HG02678 (cell line): ENCODE data around the gene ZDHHC11.
"Not testable (repeated sequence)": the region's sequence is repeated elsewhere in the genome, so short reads cannot be mapped to it uniquely, and the experiment has no call there.

Experiments
- ATAC-seq: cut with Tn5 transposase; IDR thresholded peaks from one replicate; pipeline ENCODE4 v1.9.1; 2021; ENCODE audit warnings: mild to moderate bottlenecking, moderate library complexity; ENCODE audit not compliant: unreplicated experiment

Gene ZDHHC11

DNA sequence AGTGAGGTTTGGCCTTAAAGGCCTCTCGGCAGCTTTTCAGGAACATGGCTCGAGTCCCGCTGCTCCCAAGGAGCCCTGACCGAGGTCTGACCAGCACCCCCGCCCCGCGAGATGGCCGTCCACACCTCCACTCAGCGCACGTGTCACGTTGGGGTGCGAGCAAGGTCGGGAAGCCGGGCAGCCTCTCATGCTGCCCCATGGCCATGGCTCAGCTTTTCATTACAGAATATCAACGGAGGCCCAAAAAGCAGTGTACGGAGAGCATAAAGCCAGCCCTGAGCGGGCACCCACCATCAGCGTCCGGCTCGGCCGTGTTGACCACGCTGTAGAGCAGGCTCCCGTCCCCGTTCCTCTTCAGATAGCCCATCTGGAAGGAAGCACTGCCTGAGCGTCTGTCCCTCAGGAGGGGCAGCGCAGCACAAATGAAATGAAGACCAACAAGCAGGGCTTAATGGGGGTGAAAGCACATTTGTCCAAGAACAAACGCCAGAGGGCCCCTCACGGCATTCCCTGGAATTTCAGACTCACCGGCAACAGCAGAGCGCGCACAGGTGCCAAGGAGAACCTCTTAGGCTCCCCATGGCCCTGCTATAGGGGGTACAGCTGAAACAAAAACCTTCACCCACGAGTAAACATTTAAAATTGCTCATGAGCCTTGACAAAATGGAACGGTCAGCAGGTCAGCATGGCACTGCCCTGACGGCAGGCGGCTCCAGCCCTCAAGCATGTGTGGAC, 30.2 kb upstream of the ZDHHC11 start:
- ATAC-seq: no peak

DNA sequence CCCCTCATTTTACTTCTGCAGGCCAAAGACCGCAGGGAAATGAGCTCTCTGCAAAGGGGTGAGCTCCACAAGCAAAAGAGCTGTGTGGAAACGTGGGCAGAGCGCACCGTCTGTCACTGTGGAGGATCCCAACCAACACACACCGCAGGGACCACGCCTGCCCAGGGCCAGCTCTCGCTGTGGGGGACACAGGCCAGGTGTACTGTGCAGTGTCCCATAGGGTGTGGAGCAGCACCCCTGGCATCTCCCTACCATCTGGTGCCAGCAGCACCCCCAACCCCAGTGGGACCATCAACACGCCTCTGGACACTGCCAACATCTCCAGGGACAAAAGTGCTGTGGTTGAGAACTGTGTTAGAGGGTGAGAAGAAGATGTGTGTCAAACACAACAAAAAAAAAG, 27.9 kb upstream of the ZDHHC11 start:
- ATAC-seq: not testable (repeated sequence)

DNA sequence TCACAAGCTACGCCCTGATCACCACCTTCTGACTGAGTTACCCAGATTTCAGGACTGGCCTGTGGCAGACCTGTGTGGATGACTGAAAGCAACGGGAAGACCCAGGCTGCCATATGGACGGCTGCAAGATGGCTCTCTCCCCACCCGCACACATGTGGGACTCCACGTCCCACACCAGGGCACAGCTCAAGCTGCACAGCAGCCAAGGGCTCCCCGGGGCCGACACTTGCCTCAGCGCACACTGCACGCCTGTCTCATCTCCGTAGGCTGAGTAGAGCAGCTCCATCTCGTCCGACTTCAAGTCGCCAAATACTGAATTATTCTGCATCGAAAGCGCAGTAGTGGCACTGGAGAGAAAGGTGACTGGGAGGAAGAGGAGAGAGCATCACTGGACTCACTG, 27.3 kb upstream of the ZDHHC11 start:
- no peak for ATAC-seq

DNA sequence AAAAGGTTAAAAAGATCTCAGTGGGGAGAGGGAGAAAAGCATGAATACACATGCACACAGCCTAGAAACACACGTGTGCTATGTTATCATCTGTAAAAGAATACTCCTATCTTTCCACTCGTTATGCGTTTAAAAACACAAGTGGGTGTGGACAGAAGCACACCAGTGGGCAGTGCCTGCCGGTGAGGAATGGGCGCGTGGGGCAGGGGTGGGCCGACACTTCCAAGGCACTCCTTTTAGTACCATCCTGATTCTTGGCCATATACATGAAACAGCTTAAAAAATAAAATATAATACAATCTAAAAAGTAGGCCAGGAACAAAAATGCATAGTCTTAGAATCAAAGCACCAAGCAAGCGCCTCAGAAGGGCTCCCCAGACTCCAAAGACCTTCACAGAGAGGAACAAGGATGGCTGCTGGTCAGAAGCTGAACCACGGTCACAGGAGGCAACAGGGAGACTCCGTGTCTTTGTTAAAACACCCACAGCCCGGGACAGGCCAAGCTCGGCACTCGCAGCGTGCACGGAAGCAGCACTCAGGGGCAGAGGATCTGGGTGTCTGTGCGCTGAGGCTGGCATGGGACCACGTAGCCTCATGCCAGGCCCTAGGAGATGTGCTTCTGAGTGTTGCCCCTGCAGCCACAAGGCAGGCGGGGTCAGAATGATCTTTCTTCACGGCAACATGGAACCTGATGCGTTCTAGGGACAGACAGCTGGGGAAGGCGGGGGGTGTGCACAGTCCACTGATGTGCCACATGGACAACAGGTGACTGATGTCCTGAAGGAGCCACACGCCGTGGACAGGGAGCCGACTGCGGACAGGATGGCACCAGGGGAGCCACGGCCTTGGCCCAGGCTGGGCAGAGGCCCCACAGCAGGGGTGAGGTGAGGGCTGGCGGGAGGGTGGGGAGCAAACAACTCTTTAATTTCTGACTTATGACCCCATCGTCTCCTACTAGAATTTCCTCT, 25.9 kb upstream of the ZDHHC11 start:
- no peak for ATAC-seq

DNA sequence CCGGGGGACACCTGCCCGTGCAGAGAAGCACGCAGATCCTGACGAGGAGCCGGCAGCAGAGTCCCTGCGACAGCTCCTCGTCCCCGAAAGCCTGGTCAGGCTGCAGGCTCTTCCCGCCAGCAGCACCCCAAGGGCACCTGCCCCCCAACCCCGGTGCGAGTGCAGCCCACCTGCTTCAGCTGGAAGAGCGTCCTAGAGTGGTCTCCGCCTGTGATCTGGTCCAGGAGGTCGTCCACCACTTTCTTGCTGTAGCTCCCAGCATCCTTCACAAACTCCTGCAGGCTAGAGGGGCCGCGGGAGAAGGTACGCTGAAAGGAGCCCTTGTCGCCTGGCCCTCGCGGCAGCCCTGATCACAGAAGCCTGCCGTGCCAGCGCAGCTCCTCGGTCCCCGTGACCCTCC, 25.1 kb upstream of the ZDHHC11 start:
- ATAC-seq: no peak

DNA sequence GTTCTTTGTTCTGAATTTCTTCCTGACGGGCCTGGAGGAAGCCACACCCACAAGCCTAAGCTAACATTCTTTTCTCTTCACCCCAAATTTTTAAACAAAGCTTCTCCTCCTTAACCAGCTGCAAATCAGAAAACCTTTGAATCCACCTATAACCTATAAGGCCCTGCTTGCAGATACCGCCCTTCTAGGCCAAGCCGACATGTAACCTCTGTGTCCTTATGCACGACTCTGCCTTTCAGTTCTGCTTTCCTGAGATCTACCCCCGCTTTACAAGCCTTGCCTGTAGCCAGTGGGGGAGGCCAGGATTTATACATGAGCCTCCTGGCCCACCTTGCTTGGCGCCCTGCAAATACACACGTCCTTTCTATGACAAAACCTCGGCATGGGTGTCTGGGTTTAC, 22.5 kb upstream of the ZDHHC11 start:
- no peak for ATAC-seq

DNA sequence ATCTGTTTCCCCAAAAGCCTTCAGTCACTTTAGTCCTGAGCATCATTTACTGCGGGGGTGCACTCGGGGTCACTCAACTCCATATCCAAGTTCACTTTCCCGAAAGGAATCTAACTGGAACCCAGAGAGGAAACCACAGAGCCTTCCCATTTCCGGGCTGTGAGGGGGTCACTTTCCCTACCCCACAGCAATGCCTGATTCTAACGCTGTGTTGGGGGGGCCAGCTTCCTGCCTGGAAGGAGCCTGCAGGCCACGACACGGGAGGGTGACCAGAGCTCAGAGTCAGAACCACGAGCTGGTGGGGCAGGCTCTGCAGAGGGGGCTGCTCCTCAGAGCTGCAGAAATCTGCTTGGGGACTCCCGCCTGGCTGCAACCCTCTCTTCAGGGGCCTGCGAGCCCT, 21.5 kb upstream of the ZDHHC11 start:
- ATAC-seq: no peak

DNA sequence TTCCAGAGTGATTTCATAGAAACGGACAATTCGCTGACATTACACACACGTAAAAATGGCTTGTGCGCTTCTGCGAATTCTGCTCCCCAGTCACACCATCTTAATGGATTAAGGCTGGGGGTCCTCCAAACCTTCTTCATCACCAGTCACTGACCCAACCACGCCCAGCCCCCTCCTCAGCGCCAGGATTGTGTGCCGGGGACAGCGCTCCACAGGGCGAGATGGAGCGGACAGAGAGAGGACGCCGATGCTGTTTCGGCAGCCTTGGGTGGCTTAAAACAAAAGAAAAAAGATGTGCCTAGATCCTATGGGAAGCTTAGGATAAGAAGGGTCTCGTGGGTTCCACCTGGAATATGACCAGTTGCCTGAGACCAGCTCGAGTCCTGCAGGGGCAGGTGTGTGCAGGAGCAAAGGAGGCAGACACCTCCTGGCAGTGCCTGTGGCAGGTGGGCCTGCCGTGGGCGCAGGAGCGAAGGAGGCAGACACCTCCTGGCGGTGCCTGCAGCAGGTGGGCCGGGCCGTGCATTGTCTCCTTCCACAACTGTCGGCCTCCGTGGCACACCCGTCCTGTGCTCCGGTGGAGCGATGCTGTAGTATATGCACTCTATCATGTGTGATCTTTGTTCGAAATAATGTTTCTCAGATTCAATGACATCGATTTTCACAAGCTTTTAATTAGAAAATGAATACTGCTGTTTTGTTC, 21.0 kb upstream of the ZDHHC11 start:
- no peak for ATAC-seq

DNA sequence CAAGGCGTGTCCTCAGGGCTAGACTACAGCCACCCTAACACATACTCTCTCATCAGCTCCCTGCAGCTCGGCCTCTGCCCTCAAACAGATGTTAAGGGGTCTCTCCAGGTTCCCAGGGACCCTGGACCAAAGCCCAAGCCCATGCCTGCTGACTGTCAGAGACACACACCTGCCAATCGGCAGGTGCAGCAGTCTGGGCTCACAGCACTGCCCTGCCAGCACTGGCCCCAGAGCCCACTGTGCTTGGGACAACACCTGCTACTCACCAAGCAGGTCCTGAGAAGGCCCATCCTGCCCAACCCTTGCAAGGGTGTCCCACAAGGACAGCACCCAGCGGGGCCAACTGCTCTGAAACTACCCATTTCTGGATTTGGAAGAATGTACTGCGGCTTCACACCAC, 20.2 kb upstream of the ZDHHC11 start:
- ATAC-seq: no peak

DNA sequence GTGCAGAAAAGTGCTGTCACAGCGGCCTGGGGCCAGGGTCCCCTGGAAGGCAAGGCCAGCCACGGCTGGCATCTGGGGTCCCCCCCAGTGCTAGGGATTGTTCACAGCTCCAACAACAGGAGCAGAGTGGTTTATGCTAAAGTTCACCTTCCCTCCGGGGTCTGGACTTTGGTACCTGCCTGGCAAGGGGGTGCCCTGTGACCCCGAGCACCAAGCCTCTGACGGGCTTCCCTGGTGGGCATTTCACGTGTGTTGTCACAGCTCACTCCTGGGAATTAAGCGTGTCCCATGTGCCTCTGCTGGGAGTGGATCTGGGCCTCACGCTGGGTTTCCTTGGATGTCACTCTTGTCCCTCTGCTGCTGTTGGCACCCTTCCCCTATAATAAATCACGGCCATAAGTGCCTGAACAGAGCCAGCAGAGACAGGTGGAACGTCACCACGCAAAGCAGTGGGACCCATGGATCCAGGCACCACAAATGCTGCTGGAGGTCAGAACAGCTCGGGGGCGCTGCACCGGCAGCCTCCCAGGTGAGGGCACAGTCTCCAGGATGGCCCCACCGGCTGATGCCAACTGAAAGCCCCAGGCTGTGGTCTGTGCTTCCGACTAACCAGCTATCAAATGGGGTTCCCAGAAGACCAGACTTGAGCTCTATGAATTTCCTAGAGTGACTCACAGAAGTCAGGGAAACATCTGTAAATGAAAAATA, 17.8 kb upstream of the ZDHHC11 start:
- no peak for ATAC-seq

DNA sequence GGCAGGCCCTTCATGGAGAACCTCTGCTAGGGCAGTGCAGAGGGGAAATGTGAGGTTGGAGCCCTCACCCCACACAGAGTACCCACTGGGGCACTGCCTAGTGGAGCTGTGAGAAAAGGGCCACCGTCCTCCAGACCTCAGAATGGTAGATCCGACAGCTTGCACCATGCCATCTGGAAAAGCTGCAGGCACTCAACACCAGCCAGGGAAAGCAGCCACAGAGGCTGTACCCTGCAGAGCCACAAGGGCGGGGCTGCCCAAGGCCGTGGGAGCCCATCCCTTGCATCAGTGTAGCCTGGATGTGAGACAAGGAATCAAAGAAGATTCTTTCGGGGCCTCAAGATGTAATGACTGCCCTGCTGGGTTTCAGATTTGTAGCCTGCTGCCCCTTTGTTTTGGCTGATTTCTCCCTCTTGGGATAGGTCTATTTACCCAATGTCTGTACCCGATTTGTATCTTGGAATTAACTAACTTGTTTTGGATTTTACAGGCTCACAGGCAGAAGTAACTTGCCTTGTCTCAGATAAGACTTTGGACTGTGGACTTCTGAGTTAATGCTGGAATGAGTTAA, 16.6 kb upstream of the ZDHHC11 start:
- no peak for ATAC-seq

DNA sequence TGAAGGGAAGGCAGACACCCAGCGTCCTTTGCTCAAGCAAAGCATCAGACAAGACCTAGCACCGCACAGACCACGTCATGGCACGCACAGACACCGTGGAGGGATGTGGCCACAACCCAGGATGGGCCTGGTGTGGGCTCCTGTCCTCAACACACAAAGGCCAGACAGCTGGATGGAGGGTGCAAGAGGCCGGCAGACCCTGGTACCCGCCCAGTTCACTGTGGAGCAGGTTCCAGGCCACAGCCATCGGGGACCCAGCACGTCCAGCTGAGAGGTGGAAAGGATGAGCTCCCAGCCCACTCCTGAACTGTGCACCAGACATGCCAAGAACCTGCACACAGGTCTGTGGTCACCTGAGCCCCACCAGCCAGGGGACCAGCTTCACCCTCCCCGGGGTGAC, 15.0 kb upstream of the ZDHHC11 start:
- ATAC-seq: no peak

DNA sequence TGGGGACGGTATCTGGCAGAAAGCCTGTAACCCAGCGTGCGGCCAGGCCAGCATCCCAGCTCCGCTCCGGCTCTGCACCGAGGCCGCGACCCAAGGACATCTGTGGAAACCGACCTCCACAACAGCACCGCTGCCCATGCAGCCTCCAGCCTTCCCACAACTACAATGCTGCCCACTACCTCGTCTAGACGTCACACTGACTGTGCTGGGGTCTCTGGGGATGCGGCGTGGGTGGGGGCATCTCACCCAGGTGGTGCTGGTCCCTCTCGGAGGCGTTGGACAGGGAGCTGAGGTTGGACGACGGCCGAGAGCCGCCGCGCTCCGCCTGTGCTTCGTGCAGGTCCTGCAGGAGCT, 14.4 kb upstream of the ZDHHC11 start:
- no peak for ATAC-seq

DNA sequence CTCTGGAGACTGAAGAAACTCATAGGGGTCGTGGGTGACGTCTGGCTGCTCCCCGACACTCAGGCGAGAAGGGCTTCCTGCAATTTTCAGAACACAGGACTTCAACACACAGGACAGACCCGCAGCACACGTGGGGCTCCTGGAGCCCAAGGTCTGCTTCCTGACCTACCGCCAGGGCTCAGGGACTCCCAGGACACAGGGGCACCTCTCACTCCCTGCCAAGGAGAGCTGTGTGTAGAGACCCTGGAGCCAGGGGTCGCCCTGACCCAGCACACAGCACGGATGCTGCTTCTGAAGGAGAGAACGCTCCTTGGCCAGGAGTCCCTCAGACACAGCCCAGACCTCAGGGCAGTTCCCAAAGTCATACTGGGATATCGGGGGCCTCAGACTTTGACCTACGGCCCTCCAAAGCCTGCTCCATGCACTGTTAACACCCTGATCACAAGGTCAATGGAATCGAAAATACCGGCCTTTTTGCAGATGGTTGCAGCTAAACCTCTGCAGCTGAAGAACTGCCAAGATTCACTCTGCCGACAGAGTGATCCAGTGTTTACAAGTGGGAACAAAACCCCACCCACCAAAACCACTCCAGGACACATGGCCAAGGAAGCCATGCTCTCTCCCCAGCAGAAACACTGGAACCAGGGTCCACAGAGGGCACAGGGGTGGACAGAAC, 13.8 kb upstream of the ZDHHC11 start:
- no peak for ATAC-seq

DNA sequence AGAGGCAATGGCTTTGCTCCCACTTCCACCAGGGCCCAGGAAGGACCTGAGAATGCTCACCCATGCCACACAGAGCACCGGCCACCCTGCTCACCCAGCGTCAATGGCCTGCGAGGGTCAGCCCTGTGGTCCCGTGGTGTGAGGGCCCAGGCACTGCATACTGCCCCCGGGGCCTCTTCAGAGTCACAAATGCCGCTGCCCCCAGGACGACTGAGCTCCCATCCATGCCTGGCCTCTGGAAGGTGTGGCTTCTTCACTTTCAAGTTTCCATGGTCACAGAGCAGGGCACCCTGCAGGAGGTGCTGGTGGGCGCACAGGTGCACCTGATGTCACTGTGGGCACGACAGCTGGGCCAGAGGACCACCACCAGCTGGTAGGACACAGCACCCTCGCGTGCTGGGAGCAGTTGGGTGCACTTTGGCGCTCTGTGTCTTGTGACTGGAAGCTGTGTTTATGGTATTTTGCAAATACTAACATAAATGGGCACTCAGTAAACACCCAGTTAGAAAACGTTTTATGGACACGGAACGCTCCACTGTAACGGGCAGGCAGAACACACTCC, 12.5 kb upstream of the ZDHHC11 start:
- ATAC-seq: no peak

DNA sequence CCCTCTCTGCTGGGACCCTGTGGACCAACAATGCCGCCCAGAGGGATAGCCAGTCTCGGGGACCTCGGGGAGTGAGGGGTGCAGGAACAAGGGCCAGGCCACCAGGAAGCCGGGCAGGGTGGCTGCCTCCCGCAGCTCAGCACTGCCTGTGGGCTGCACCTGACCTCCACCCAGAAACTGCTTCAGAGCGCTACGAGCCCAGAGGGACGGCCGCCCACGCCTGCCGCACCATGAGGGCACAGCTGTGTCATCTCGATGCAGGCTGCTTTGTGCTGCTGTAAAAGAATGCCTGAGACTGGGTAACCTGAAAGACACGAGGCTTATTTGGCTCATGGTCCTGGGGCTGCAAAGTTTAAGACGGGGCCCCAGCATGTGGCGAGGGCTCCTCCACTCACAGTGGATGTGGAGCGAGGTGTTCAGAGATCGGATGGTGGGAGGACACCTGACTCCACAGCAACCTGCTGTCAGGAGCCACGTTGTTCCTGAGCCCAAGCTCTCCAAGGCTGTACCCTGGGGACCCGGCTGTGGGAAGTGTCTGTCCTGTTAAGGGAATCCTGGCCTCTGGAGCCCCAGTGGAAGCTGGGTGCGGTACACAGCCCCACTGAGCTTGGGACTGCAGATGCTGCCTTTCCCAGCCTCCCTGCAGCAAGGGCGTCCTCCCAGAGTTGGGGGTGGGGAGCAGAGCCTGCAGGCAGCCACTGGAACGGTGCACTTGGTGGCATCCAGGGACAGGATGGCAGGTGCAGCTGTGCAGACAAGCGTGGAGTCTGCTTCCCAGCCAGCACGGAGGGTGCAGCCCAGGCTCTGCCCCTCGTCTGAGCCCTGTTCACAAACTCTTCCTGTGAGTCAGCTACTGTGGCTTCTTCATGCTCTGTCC, 11.8 kb upstream of the ZDHHC11 start:
- ATAC-seq: no peak

DNA sequence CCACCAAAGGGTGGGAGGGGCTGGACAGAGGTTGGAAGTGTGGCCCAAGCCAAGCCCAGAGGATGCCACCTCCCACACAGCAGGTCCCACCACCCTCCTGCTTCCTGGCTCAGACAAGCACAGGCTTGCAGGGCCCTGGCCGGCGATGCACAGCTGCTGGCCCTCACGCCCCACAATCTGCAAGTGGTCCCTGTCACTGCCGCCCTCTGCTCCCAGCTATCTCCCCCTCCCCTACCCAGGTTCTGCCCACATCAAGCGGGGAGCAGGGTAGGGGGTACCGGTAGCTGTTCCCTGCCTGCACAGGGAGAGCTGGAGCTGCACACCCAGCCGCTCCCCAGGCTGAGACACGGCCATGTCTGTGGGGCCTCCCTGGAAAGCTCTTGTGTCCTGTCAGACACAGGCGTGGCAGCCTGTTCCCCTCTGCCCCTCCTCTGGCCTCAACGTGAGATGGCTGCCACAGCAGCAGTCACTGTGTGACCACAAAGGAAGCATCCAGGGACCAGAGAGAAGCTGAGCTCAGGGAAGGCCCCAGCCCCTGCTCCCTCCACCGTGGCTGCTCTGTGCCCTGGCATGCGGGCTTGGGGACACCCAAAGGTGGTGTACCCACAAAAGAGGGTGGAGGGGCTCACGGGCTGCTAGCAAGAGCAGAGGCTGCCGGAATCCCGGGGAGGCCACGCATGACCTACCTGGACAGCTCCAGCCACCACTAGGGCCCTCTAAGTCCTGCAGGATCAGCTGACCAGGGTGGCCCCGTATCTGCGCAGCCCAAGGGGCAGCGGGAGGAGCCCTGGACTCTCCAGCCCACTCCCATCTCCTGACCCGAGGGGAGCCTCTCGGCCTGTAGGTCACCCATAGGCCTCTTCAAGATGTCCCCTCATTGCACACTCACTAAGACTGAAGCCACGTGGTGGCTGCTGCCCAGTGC, 10.9 kb upstream of the ZDHHC11 start:
- ATAC-seq: no peak
